ENCODE results near the gene POLR3GL. TPM values are rescaled to one million over a fixed set of nuclear protein-coding genes. Genes with fewer than 3 reads are reported as not detected.

The POLR3GL gene
- total RNA-seq, 1 donor from 2014 or later, result 12.6 TPM

GRCh38 chr1:145974721-145975120 is 10.2 kb downstream of the POLR3GL start:
- no peak for DNase-seq (ENCODE audit: low read depth in 2 of 2)

GRCh38 chr1:145975216-145975615 is 10.7 kb downstream of the POLR3GL start:
- no peak for DNase-seq (ENCODE audit: low read depth in 2 of 2)

DNA sequence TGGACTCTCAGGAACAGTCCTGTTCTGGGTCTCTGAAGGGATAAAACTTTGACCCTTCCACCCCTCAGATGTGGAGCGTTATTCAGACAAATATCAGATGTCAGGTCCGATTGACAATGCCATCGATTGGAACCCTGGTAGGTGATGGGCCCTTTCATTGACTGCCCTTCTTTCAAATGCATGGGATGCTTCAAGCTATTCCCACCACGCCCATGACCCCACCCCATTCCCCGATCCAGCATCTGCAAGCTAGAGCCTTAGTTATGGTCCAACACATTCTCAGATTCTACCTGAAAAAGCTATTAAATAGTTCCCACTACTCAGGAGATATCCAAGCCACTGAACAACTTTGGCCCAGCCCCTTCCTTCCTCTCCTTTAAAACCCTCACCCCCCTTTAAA is 12.5 kb downstream of the POLR3GL start:
- no peak for DNase-seq (ENCODE audit: low read depth in 2 of 2)

DNA sequence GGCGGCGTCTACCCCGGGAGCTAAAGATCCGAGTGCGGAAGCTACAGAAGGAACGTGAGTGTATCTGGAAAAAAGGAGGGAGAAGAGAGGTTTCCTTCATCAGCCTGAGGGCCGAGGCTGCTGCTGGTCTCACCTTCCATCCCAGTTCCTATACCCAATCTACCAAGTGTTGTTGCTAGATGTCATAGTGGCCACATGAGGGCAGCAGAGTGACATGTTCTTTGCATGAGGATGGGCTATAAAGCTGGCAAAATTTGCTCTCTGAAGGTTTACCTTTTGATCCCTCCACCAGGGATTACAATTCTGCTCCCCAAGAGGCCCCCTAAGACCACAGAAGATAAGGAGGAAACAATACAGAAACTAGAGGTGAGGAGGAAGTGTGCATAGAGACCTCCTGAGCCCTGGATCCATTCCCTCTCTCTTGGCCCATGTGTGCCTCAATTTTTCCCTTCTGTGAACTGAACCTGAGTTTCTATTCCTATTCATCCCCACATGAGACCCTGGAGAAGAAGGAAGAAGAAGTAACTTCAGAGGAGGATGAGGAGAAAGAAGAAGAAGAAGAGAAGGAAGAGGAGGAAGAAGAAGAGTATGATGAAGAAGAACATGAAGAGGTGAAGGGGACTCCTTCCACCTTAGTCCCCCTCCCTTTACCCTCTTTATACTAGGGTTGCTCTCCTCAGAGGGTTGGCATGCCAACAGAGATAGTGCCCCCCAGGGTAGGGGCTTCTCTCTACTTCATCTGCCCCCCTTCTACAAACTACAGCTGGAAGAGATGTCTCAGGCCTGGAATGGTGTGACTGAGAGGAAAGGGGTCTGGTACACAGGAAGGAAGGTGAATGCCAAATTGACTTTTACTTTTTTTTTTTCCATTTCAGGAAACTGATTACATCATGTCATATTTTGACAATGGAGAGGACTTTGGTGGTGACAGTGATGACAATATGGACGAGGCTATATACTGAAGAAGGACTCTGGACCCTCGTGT is 13.3 kb downstream of the POLR3GL start:
- DNase-seq (ENCODE audit: low read depth in 2 of 2), result peak; percentile 86 to 88

- no peak for DNase-seq (ENCODE audit: low read depth in 2 of 2)
These were observed 14.0 kb downstream of the POLR3GL start for GRCh38 chr1:145978471-145978853.

DNA sequence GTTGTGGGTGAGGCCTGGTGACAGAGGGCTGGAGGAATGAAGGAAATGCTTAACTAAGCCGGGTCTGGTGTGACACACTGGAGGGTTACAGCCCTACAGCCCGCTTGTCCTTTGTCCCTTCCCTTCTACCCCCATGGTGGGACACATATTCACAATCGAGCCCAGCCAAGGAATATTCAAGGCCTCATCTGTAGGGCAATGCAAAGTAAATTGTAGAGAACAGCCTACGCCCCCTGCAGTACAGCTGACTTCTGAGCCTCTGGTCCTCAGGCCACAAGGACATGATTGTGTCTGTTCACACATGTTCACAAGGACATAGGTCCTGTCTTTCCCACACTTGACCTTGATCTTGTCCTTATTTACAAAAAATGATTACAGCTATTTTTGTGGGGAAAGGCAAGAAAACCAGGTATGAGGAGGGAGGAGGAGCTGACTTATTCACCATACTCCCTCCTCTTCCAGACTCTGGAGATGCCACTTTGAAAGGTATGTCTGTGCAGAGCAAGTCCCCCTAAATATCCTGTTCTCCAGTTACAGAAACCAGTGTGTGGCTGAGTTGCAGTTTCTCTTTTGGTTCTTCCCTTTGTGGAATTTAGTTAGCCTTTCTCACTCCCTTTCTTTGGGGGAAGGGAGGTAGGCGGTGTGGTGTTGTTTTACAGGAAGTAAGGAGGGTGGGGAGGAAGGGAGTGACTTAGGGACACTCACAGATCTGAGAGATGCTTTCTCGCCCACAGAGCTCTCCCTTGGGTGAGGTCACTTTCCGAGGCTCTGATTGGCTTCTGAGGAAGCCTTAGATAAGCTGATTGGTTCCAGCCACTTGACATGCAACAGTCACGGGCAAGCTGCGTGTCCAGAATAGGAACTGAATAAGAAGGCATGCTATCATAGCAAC is 14.6 kb downstream of the POLR3GL start:
- peak in 1 of 2 donors; percentile 98 for DNase-seq (ENCODE audit: low read depth in 2 of 2)

DNA sequence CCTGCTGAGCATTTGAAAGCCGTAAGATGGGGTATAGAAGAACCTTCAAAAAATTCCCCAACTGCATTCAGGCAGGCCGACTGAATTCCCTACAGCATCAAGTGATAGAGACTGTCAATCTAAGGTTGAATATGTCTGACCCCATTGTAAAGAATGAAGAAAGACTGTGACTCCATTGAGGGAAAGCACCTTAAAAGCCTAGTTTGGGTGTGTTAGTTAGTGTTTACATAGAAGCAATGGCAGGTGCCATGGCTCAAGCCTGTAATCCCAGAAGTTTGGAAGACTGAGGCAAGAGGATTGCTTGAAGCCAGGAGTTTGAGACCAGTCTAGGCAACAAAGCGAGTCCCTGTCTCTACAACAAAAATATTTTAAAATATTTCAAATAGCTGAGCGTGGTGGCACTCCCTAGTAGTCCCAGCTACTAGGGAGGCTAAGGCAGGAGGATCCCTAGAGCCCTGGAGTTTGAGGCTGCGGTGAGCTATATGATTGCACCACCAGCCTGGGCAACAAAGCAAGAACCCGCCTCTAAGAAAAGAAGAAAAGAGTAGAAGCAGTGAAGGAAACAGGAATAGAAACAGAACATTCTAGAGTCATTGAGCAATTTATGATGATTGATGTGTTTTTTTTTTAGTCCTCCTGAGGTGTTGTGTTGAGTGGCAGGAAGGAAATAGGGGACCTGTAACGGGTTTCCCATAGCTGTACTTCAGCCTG is 15.4 kb downstream of the POLR3GL start:
- DNase-seq (ENCODE audit: low read depth in 2 of 2), result peak in 1 of 2 donors; percentile 83

DNA sequence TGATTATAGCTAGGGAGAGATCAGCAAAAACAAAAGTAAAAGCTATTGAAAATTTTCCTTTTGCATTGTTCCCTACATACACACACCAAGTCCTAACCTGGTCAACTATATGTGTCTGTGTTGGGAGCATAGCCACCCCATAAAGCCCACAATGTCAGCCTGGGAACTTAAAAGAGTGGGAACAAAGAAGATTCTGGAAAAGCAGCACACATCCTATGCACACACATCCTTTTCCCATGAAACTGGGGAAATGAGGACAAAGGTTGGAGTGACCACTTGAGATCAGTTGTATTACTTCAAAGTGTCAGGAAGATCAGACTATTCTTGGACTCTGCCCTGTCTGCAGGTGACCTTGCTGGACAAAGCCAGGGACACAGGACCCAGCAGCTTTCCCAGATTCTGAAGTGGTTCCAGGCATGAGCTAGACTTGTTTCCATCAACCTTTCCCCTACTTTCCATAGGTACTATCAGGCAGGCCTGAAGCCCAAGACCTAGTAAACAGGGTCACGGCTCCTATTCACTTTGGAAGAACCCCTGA is 16.0 kb downstream of the POLR3GL start:
- DNase-seq (ENCODE audit: low read depth in 2 of 2), result no peak

DNA sequence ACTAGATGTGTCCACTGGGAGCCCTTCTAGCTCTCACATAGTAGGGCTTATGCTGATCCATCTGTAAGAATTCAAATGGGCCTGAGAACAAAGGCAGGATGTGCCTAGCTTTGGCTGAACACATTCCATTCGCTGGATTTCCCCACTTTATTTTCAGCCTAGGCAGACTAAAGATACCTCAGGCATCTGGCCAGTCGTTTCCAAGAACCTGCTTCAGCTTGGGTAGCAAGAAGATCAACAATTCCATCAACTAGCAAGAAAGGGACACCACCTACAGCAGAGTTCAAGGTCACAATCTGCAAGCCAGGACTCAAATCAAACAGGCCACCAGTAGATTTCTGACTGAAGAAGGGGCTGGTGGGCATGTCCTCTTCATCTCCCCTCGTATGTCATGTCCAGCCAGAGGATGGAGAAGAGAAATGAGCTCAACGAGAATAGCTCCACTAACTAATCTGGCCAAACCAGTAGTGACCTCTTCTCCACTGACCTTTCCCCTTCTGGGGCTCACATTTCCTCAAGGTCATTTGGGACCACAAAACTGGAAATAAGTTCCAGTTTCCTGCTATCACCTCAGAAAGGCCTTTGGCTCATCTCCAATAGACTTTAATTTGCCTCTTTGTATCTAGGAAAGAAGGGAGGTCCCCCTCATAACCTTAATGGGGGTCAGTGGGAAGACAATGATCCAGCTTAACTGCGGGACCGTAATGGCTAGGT is 17.7 kb downstream of the POLR3GL start:
- DNase-seq (ENCODE audit: low read depth in 2 of 2), result peak in 1 of 2 donors; percentile 71

GRCh38 chr1:145983206-145983675 is 18.8 kb downstream of the POLR3GL start:
- DNase-seq (ENCODE audit: low read depth in 2 of 2), result peak in 1 of 2 donors; percentile 52

- DNase-seq (ENCODE audit: low read depth in 2 of 2), result no peak
These were observed 19.7 kb downstream of the POLR3GL start for GRCh38 chr1:145983960-145984830.

- no peak for DNase-seq (ENCODE audit: low read depth in 2 of 2)
These were observed 20.6 kb downstream of the POLR3GL start for GRCh38 chr1:145985129-145985501.

GRCh38 chr1:145985502-145986439 is 21.3 kb downstream of the POLR3GL start:
- peak in 1 of 2 donors; percentile 56 for DNase-seq (ENCODE audit: low read depth in 2 of 2)

DNA sequence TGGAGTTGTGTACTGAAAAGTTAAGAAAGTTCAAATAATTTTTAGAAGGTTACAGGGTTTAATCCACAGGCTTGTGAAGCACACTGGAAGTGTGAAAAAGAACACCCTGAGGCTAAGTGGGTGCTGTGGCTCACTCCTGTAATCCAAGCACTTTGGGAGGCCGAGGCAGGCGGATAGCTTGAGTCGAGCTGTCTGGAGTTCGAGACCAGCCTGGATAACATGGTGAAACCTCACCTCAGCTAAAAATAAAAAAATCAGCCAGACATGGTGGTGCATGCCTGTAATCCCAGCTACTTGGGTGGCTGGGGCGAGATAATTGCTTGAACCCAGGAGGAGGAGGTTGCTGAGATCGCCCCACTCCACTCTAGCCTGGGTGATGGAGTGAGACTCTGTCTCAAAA is 22.1 kb downstream of the POLR3GL start:
- no peak for DNase-seq (ENCODE audit: low read depth in 2 of 2)

DNA sequence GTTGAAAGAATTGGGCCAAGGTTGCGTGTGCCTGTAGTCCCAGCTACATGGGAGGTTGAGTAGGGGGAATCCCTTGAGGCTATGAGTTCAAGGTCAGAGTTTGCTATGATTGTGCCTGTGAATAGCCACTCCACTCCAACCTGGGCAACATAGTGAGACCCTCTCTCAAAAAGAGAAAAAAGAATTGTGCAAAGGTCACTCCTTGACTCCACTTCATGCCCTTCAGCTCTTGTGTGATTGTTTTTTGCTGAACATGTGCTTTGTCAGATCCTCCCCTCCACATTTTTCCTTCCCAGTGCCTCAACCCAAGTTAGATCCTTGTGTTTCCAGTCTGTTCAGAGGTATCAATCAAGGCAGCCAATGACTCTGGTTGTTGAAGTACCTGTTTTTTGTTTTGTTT is 23.4 kb downstream of the POLR3GL start:
- no peak for DNase-seq (ENCODE audit: low read depth in 2 of 2)

GRCh38 chr1:145988773-145989172 is 24.3 kb downstream of the POLR3GL start:
- DNase-seq (ENCODE audit: low read depth in 2 of 2), result no peak

- no peak for DNase-seq (ENCODE audit: low read depth in 2 of 2)
These were observed 25.9 kb downstream of the POLR3GL start for GRCh38 chr1:145990249-145990855.

All from dermis microvascular lymphatic vessel endothelial cell (primary cell).